ENCODE data around the gene CSF3.

GRCh38 chr17:40056379-40057015 is 41.3 kb downstream of the CSF3 start:
- no peak for TF ChIP-seq CTCF (conservative IDR thresholded peaks at IDR 0.05; ENCODE audit: low read length)
- TF ChIP-seq EZH2phosphoT487 (IDR thresholded peaks at IDR 0.05; ENCODE audit: borderline replicate concordance, low read depth, low read length) = no peak
